Breast epithelium (tissue), 4 donors: Measurements from ENCODE around the gene SETD4. TPM values are rescaled to one million over a fixed set of nuclear protein-coding genes. Genes with fewer than 3 reads are reported as not detected.

Experiments used
- DNase-seq, 2 donors: peaks; one replicate each; pipeline ENCODE4 v3.0.0-alpha.2; 2019; ENCODE audit warnings: low spot score in 2 of 2
- H3K27ac ChIP-seq, 2 donors: fragments of 200-600 bp; sonication (generic) in 1 of 2; one replicate each; pipeline ENCODE4 v1.5.1; 2016 to 2019; ENCODE audit warnings: mild to moderate bottlenecking in 1 of 2
- H3K27me3 ChIP-seq, 2 donors: fragments of 200-600 bp; sonication (generic) in 1 of 2; one replicate each; pipeline versions ENCODE4 v1.5.1 to v1.6.0; 2017 to 2019; ENCODE audit warnings: control low read depth in 1 of 2, mild to moderate bottlenecking in 1 of 2
- H3K36me3 ChIP-seq: fragments of 200-600 bp; one replicate; pipeline ENCODE4 v1.5.1; 2019
- H3K4me1 ChIP-seq, 2 donors: fragments of 200-600 bp; sonication (generic); one replicate each; pipeline ENCODE4 v1.5.1; 2016 to 2019; ENCODE audit warnings: control low read depth in 1 of 2
- H3K4me3 ChIP-seq, 3 donors: fragments of 200-600 bp; sonication (generic); 1 replicate in 2 of 3; 2 replicates in 1 of 3; pipeline ENCODE4 v1.5.1; 2016 to 2019; ENCODE audit warnings: mild to moderate bottlenecking in 3 of 3, moderate library complexity in 2 of 3
- H3K9me3 ChIP-seq, 2 donors: fragments of 200-600 bp; sonication (generic) in 1 of 2; one replicate each; pipeline ENCODE4 v1.5.1; 2016 to 2019; ENCODE audit warnings: control low read depth in 1 of 2
- POLR2A ChIP-seq: fragments of 450-650 bp; IDR thresholded peaks from one replicate; pipeline ENCODE4 v1.6.1; 2016; ENCODE audit warnings: antibody characterized with exemption, mild to moderate bottlenecking, moderate library complexity
- POLR2AphosphoS5 ChIP-seq, 3 donors: sonication (generic); formaldehyde crosslinking; IDR thresholded peaks; one replicate each; pipeline ENCODE4 v1.6.1; 2017; ENCODE audit warnings: antibody characterized with exemption in 3 of 3
- intact Hi-C: fragments of 100-400 bp; cut with DNase I; formaldehyde crosslinking; loops from one replicate; pipeline ENCODE4 v1.15.1; 2023; ENCODE audit warnings: low total_unique reads
- total RNA-seq, 3 donors: library from RNA; depleted of rRNA; stranded (reverse); fragments of >200 nt; gene quantifications; one replicate each; pipeline ENCODE4 v1.1.0, GENCODE V29; 2016
- TF ChIP-seq, protein P1 (sequence below), 3 donors: fragments of 450-650 bp; IDR thresholded peaks; one replicate each; pipeline ENCODE4 v1.5.1; 2016 to 2017; ENCODE audit warnings: antibody characterized with exemption in 3 of 3, mild to moderate bottlenecking in 3 of 3, moderate library complexity in 3 of 3

SETD4 gene
- total RNA-seq, 3 donors from 2014 or later = 14.2 to 34.1 (median 25.6) TPM

DNA sequence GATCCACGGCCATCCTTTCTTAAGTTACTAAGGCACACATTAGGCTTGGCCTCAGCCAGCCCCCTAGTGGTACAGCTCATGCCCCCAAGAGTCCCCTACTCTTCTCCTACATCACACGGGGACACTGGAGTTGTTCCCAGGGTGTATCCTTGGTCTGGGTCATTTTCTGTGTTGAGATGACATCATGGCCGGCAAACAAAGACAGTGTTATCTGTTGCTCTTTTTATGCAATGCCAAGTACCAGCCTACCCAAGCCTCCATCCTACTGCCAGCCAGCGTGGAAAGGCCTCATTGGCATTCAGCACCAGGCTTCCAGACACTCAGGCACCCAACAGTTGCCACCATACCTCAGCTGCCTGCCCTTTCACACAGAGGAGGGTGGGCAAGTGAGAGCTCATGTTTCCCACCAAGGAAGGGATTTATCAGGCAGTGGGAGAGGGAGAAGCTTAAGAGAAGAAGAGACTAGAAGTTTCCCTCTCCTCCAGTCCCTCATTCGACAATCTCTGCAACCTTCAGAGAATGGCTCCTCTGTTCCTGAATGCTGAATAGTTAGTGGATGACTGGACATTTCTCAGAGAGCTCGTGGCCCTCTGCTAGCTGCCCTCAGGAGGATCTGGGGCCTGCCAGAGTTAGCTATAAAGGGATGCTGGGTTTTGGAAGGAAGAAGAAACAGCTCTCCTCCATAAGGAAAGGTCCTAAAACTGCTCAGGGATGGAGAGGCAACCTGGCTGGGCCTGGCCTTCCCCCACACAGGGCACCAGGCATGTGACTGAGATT lies 27.2 kb upstream of the SETD4 start:
- TF ChIP-seq POLR2A = no peak
- TF ChIP-seq POLR2AphosphoS5 (IDR thresholded peaks at IDR 0.05) = no peak
- TF ChIP-seq, protein P1, sequence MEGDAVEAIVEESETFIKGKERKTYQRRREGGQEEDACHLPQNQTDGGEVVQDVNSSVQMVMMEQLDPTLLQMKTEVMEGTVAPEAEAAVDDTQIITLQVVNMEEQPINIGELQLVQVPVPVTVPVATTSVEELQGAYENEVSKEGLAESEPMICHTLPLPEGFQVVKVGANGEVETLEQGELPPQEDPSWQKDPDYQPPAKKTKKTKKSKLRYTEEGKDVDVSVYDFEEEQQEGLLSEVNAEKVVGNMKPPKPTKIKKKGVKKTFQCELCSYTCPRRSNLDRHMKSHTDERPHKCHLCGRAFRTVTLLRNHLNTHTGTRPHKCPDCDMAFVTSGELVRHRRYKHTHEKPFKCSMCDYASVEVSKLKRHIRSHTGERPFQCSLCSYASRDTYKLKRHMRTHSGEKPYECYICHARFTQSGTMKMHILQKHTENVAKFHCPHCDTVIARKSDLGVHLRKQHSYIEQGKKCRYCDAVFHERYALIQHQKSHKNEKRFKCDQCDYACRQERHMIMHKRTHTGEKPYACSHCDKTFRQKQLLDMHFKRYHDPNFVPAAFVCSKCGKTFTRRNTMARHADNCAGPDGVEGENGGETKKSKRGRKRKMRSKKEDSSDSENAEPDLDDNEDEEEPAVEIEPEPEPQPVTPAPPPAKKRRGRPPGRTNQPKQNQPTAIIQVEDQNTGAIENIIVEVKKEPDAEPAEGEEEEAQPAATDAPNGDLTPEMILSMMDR (IDR thresholded peaks at IDR 0.05) = no peak
- Histone ChIP-seq H3K27me3 (no peaks in the 10 kb centered on the region), H3K36me3 (no peaks in the 10 kb centered on the region), H3K4me3 (no peak overlapping the region), H3K4me1 (no peaks in the 10 kb centered on the region), H3K9me3 (no peaks in the 10 kb centered on the region), H3K27ac (peak overlapping the region; percentile 6 to 35)
- intact Hi-C loops = no loop called here
- DNase-seq = no peak

DNA sequence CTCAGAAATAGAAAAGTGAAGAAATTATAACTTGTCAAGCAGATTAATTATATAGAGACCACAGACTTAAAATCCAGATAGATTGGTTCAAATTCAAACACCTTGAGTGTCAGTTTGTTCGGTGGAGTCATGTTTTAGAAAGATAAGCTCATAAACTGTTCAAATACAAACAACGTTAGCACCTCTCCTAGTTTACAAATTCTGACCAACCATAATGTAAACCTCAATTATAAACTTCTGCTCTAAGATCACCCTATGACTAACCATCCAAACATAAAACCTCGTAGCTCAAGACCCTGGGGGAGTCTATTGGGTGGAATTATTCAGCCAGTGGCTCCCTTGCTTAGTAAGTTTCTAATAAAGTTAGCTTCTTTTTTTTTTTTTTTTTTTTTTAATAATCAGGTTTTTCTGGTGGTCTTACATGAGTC lies 21.9 kb upstream of the SETD4 start:
- Histone ChIP-seq H3K27me3 (no peaks in the 10 kb centered on the region), H3K4me3 (no peak overlapping the region), H3K9me3 (no peaks in the 10 kb centered on the region), H3K4me1 (no peaks in the 10 kb centered on the region), H3K36me3 (no peaks in the 10 kb centered on the region), H3K27ac (no peak overlapping the region)
- intact Hi-C loops = no loop called here
- TF ChIP-seq, protein P1 (IDR thresholded peaks at IDR 0.05) = no peak
- TF ChIP-seq POLR2AphosphoS5 (IDR thresholded peaks at IDR 0.05) = no peak
- no peak for TF ChIP-seq POLR2A
- no peak for DNase-seq

DNA sequence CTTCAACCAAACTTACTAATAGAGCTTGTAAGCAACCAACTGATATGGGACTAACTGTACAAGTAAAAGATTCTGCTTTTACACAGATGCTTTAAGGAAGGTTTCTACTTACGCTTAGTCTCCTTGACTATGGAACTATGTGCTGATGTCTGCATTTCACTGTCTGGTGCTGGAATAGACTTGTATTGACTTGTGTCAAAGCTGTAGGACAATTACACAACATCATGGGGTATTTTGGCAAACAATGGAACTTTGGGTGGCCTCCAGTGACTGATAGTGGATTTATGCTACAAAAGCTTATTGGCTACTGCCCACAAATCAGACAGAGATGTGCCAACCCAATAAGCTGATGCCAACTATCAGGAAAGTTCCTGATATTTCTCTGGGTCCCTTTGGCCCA lies 20.1 kb upstream of the SETD4 start:
- Histone ChIP-seq H3K27me3 (no peaks in the 10 kb centered on the region), H3K36me3 (no peaks in the 10 kb centered on the region), H3K9me3 (no peaks in the 10 kb centered on the region), H3K27ac (peak overlapping the region in 1 of 2 donors; percentile 67), H3K4me3 (no peak overlapping the region), H3K4me1 (no peaks in the 10 kb centered on the region)
- peak in 1 of 2 donors; percentile 37 for DNase-seq
- intact Hi-C loops = no loop called here
- TF ChIP-seq, protein P1 (IDR thresholded peaks at IDR 0.05) = no peak
- TF ChIP-seq POLR2AphosphoS5 (IDR thresholded peaks at IDR 0.05) (no peak), POLR2A (no peak)

DNA sequence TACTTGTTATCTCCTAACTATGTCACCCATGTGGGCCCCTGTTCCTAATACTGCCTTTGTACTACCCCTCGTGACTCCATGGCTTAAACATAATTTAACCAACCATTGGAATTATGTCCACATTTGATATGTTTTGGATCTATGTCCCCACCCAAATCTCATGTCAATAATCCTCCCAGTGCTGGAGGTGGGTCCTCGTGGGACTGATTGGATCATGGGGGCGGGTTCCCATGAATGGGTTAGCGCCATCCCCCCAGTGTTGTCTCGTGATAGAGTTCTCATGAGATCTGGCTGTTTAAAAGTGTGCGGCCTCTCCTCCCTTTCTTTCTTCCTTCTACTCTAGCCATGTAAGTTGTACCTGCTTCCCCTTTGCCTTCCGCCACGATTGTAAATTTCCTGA lies 19.3 kb upstream of the SETD4 start:
- Histone ChIP-seq H3K36me3 (no peaks in the 10 kb centered on the region), H3K27ac (peak overlapping the region; percentile 48 to 67), H3K27me3 (no peaks in the 10 kb centered on the region), H3K9me3 (no peaks in the 10 kb centered on the region), H3K4me1 (no peaks in the 10 kb centered on the region), H3K4me3 (no peak overlapping the region)
- TF ChIP-seq POLR2A (no peak), POLR2AphosphoS5 (IDR thresholded peaks at IDR 0.05) (no peak)
- TF ChIP-seq, protein P1 (IDR thresholded peaks at IDR 0.05) = no peak
- no peak for DNase-seq
- intact Hi-C loops = no loop called here

DNA sequence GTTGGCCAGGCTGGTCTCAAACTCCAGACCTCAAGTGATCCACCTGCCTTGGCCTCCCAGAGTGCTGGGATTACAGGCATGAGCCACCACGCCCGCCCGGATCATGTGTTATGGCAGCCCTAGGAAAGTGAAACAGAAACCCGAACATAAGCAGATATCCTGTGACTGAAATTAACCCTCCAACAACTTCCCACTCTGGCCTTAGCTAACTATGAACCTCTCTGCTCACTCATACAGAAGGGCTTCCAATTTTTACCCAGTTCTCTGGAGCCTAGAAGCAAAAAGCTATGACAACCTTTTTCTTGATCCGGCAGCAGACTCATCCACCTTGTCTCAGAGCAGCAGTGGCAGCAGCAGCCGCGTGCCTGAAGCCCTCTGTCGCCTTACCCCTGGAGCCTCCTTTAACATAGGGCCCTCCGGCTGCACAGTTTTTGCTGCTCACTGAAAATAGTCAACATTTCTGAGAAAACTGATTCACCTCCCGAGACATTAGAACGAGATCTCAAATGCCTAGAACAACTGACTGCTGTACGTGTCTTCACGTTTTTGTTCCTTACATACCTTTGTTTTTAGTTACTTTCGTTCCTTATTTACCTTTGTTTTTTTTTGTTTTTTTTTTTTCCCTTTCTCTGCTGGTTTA lies 18.8 kb upstream of the SETD4 start:
- Histone ChIP-seq H3K27ac (no peak overlapping the region), H3K27me3 (no peaks in the 10 kb centered on the region), H3K4me3 (no peak overlapping the region), H3K4me1 (no peaks in the 10 kb centered on the region), H3K9me3 (no peaks in the 10 kb centered on the region), H3K36me3 (no peaks in the 10 kb centered on the region)
- intact Hi-C loops = no loop called here
- no peak for TF ChIP-seq POLR2A
- no peak for DNase-seq
